ENCODE data around the gene ATP6V1A.

Gene ATP6V1A

GRCh38 chr3:113736548-113737089, 10.2 kb upstream of the ATP6V1A start:
- peaks cover 60% of the 10 kb centered on the region for H3K4me1 Mint-ChIP-seq
- H3K27ac Mint-ChIP-seq: peak overlapping the region; percentile 77
- DNase-seq (no peak), ATAC-seq (peak; percentile 78)
- H3K4me3 Mint-ChIP-seq: peak overlapping the region; percentile 22
- H3K27me3 Mint-ChIP-seq: no peaks in the 10 kb centered on the region
- H3K36me3 Mint-ChIP-seq (ENCODE audit: low read depth): peaks cover 15% of the 10 kb centered on the region
- H3K9me3 Mint-ChIP-seq: no peaks in the 10 kb centered on the region

GRCh38 chr3:113741086-113741485, 5.7 kb upstream of the ATP6V1A start:
- Mint-ChIP-seq H3K36me3 (ENCODE audit: low read depth) (peaks cover 41% of the 10 kb centered on the region), H3K27ac (no peak overlapping the region), H3K4me3 (no peak overlapping the region), H3K9me3 (no peaks in the 10 kb centered on the region), H3K4me1 (peaks cover 79% of the 10 kb centered on the region), H3K27me3 (no peaks in the 10 kb centered on the region)
- no peak for DNase-seq
- ATAC-seq: no peak

- Mint-ChIP-seq H3K36me3 (ENCODE audit: low read depth) (peaks cover 44% of the 10 kb centered on the region), H3K9me3 (no peaks in the 10 kb centered on the region), H3K27ac (no peak overlapping the region), H3K27me3 (no peaks in the 10 kb centered on the region), H3K4me3 (no peak overlapping the region), H3K4me1 (peaks cover 78% of the 10 kb centered on the region)
- DNase-seq (no peak), ATAC-seq (no peak)
Observed at GRCh38 chr3:113741620-113742019, 5.2 kb upstream of the ATP6V1A start.

GRCh38 chr3:113743006-113743630, 3.7 kb upstream of the ATP6V1A start:
- peak overlapping the region; percentile 97 for H3K4me3 Mint-ChIP-seq
- peak overlapping the region; percentile 34 for H3K27ac Mint-ChIP-seq
- no peaks in the 10 kb centered on the region for H3K27me3 Mint-ChIP-seq
- DNase-seq: no peak
- peaks cover 44% of the 10 kb centered on the region for H3K36me3 Mint-ChIP-seq (ENCODE audit: low read depth)
- H3K4me1 Mint-ChIP-seq: peaks cover 71% of the 10 kb centered on the region
- H3K9me3 Mint-ChIP-seq: no peaks in the 10 kb centered on the region
- ATAC-seq: no peak

- Mint-ChIP-seq H3K4me1 (peaks cover 76% of the 10 kb centered on the region), H3K36me3 (ENCODE audit: low read depth) (peaks cover 39% of the 10 kb centered on the region), H3K27me3 (no peaks in the 10 kb centered on the region), H3K9me3 (no peaks in the 10 kb centered on the region), H3K4me3 (peak overlapping the region; percentile 97), H3K27ac (peak overlapping the region; percentile 99)
- DNase-seq (peak; percentile 70), ATAC-seq (peak; percentile 77)
Observed at GRCh38 chr3:113744941-113745755, 1.7 kb upstream of the ATP6V1A start.

GRCh38 chr3:113745756-113746547, 883 bp upstream of the ATP6V1A start, which contains the start of gene NAA50:
TSS of gene NAA50 (minus strand) at chr3:113746249. CDS start at chr3:113745949, 300 bp downstream.
- H3K27ac Mint-ChIP-seq: peak within 1 kb of the TSS; percentile 99
- peak; percentile 65 for ATAC-seq
- H3K4me3 Mint-ChIP-seq: peak within 1 kb of the TSS; percentile 97
- H3K4me1 Mint-ChIP-seq: peaks cover 71% of the 10 kb centered on the region
- no peaks in the 10 kb centered on the region for H3K27me3 Mint-ChIP-seq
- H3K36me3 Mint-ChIP-seq (ENCODE audit: low read depth): peaks cover 39% of the 10 kb centered on the region
- DNase-seq: peak; percentile 96
- no peaks in the 10 kb centered on the region for H3K9me3 Mint-ChIP-seq

GRCh38 chr3:113747283-113748046, 630 bp downstream of the ATP6V1A start:
- Mint-ChIP-seq H3K36me3 (ENCODE audit: low read depth) (peaks cover 37% of the 10 kb centered on the region), H3K27ac (peak overlapping the region; percentile 99), H3K27me3 (no peaks in the 10 kb centered on the region), H3K9me3 (no peaks in the 10 kb centered on the region), H3K4me3 (peak overlapping the region; percentile 97), H3K4me1 (peaks cover 57% of the 10 kb centered on the region)
- ATAC-seq (peak; percentile 47), DNase-seq (peak; percentile 41)

- Mint-ChIP-seq H3K4me1 (peaks cover 36% of the 10 kb centered on the region), H3K4me3 (no peak overlapping the region), H3K27me3 (no peaks in the 10 kb centered on the region), H3K36me3 (ENCODE audit: low read depth) (peaks cover 5% of the 10 kb centered on the region), H3K9me3 (no peaks in the 10 kb centered on the region), H3K27ac (no peak overlapping the region)
- DNase-seq: no peak
- no peak for ATAC-seq
Observed at GRCh38 chr3:113751141-113751540, 4.3 kb downstream of the ATP6V1A start.

- ATAC-seq (no peak), DNase-seq (no peak)
- H3K9me3 Mint-ChIP-seq: peaks cover 4% of the 10 kb centered on the region
- peaks cover 10% of the 10 kb centered on the region for H3K36me3 Mint-ChIP-seq (ENCODE audit: low read depth)
- peaks cover 24% of the 10 kb centered on the region for H3K4me1 Mint-ChIP-seq
- H3K27me3 Mint-ChIP-seq: no peaks in the 10 kb centered on the region
- H3K4me3 Mint-ChIP-seq: no peak overlapping the region
- H3K27ac Mint-ChIP-seq: no peak overlapping the region
Observed at GRCh38 chr3:113753376-113753985, 6.6 kb downstream of the ATP6V1A start.

GRCh38 chr3:113754494-113755159, 7.8 kb downstream of the ATP6V1A start:
- Mint-ChIP-seq H3K4me1 (peaks cover 19% of the 10 kb centered on the region), H3K27me3 (no peaks in the 10 kb centered on the region), H3K27ac (no peak overlapping the region), H3K9me3 (peaks cover 9% of the 10 kb centered on the region), H3K4me3 (no peak overlapping the region), H3K36me3 (ENCODE audit: low read depth) (peaks cover 14% of the 10 kb centered on the region)
- ATAC-seq: no peak
- no peak for DNase-seq

- H3K36me3 Mint-ChIP-seq (ENCODE audit: low read depth): peaks cover 12% of the 10 kb centered on the region
- DNase-seq: no peak
- H3K4me1 Mint-ChIP-seq: peaks cover 12% of the 10 kb centered on the region
- ATAC-seq: peak; percentile 65
- no peaks in the 10 kb centered on the region for H3K27me3 Mint-ChIP-seq
- H3K9me3 Mint-ChIP-seq: peaks cover 9% of the 10 kb centered on the region
- H3K27ac Mint-ChIP-seq: peak overlapping the region; percentile 51
- no peak overlapping the region for H3K4me3 Mint-ChIP-seq
Observed at GRCh38 chr3:113758389-113759024, 11.7 kb downstream of the ATP6V1A start.

GRCh38 chr3:113764698-113765097, 17.9 kb downstream of the ATP6V1A start:
- H3K27ac Mint-ChIP-seq: no peak overlapping the region
- DNase-seq (no peak), ATAC-seq (no peak)
- H3K9me3 Mint-ChIP-seq: no peaks in the 10 kb centered on the region
- H3K4me1 Mint-ChIP-seq: peaks cover 4% of the 10 kb centered on the region
- no peaks in the 10 kb centered on the region for H3K36me3 Mint-ChIP-seq (ENCODE audit: low read depth)
- H3K27me3 Mint-ChIP-seq: no peaks in the 10 kb centered on the region
- H3K4me3 Mint-ChIP-seq: no peak overlapping the region

GRCh38 chr3:113769551-113769950, 22.7 kb downstream of the ATP6V1A start:
- H3K27me3 Mint-ChIP-seq: no peaks in the 10 kb centered on the region
- no peak overlapping the region for H3K27ac Mint-ChIP-seq
- no peak overlapping the region for H3K4me3 Mint-ChIP-seq
- peaks cover 4% of the 10 kb centered on the region for H3K4me1 Mint-ChIP-seq
- H3K9me3 Mint-ChIP-seq: no peaks in the 10 kb centered on the region
- DNase-seq (no peak), ATAC-seq (no peak)
- no peaks in the 10 kb centered on the region for H3K36me3 Mint-ChIP-seq (ENCODE audit: low read depth)
